ENCODE results near the gene PPP6R3. TPM values are rescaled to one million over a fixed set of nuclear protein-coding genes. Genes with fewer than 3 reads are reported as not detected.

The PPP6R3 gene
- polyA plus RNA-seq, 1 of the 3 experiments (the other 2 are of a cell fraction): 28.1 TPM

DNA sequence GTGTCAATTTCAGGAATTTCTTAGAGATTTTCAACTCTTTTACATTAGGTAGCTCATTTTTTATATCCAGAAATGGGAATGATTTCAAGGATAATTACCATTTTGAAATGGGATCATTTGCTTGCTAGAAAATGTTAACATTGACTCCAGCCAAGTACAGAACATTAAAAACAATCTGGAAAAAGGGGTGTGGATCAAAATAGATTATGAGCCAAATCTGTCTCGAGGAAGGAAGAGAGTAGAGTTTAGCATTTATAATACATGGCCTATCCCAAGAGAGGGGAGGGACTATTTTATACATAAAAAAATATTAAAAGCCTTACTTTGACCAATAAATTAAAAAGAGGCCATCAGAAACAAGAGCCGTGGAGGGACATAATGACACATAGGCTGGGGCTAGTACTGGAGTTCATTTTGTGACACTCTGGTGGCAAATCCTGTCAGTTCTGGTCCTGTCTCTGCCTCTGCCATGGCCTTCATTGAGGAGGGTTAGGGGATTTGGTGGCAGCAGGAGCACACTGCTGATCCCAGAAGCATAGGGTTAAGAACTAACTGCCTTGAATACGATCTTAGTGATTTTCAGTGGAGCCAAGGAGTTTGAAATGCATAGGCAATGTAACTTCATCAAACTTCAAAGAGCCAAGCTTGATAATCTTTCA, 20.4 kb downstream of the PPP6R3 start:
- Histone ChIP-seq H3F3A (replicated peaks; ENCODE audit: insufficient read depth) (no peaks in the 10 kb centered on the region), H3K27me3 (ENCODE audit: insufficient read depth) (no peaks in the 10 kb centered on the region), H4K20me1 (ENCODE audit: insufficient read depth) (peaks cover 89% of the 10 kb centered on the region), H3K4me3 (ENCODE audit: low read depth in 2 of 2, low read length in 1 of 2) (no peak overlapping the region), H3K36me3 (replicated peaks in 1 of 2; ENCODE audit: control insufficient read depth in 1 of 2, insufficient read depth in 2 of 2, low read length in 1 of 2) (peaks cover 0 to 18% of the 10 kb centered on the region in 2 experiments), H3K9me3 (peaks cover 3% of the 10 kb centered on the region; the same call in 1 of the 2 replicates), H3K4me2 (no peak overlapping the region), H3K9ac (no peak overlapping the region), H3K27ac (ENCODE audit: low read depth in 2 of 2, low read length in 1 of 2) (no peak overlapping the region), H3K79me2 (ENCODE audit: insufficient read depth) (peaks cover 99% of the 10 kb centered on the region), H3K4me1 (ENCODE audit: control insufficient read depth in 1 of 2, insufficient read depth in 2 of 2, low read depth in 1 of 2, low read length in 1 of 2) (no peaks in the 10 kb centered on the region; a peak in 1 of 4 replicates), H2AFZ (ENCODE audit: low read depth) (no peak overlapping the region), H3K9me2 (no peaks in the 10 kb centered on the region)
- ChIA-PET CTCF (interaction anchor here (0.7 to 2.0 kb wide), 3 partner anchors 14 to 34 kb away, joined by 3 to 5 read pairs (median 4); no protein-coding TSS in a partner anchor), POLR2A (no interaction called here)
- 95% methylated on average over 3 of the region's 3 CpGs for WGBS (ENCODE audit: low lambda C conversion rate)
- TF ChIP-seq MXI1 (IDR thresholded peaks at IDR 0.05; ENCODE audit: low read depth, low read length) (no peak), TAF1 (IDR thresholded peaks at IDR 0.05; ENCODE audit: borderline replicate concordance, low read depth, low read length) (no peak), TEAD4 (IDR thresholded peaks at IDR 0.05; ENCODE audit: borderline replicate concordance, insufficient read depth) (no peak), SIN3A (IDR thresholded peaks at IDR 0.05; ENCODE audit: borderline replicate concordance, low read depth, low read length) (no peak)
- TF ChIP-seq, protein P1, sequence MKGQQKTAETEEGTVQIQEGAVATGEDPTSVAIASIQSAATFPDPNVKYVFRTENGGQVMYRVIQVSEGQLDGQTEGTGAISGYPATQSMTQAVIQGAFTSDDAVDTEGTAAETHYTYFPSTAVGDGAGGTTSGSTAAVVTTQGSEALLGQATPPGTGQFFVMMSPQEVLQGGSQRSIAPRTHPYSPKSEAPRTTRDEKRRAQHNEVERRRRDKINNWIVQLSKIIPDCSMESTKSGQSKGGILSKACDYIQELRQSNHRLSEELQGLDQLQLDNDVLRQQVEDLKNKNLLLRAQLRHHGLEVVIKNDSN (IDR thresholded peaks at IDR 0.05; ENCODE audit: borderline replicate concordance, low read depth): no peak
- no peak for DNase-seq

GRCh38 chr11:68481579-68482240, 21.2 kb downstream of the PPP6R3 start:
- peaks cover under 1% of the 10 kb centered on the region for H3F3A ChIP-seq (replicated peaks; ENCODE audit: insufficient read depth)
- no peak overlapping the region for H2AFZ ChIP-seq (ENCODE audit: low read depth)
- no peaks in the 10 kb centered on the region for H3K9me2 ChIP-seq
- H3K4me2 ChIP-seq: no peak overlapping the region
- no peaks in the 10 kb centered on the region; a peak in 1 of 4 replicates for H3K4me1 ChIP-seq (ENCODE audit: control insufficient read depth in 1 of 2, insufficient read depth in 2 of 2, low read depth in 1 of 2, low read length in 1 of 2)
- peaks cover 100% of the 10 kb centered on the region for H3K79me2 ChIP-seq (ENCODE audit: insufficient read depth)
- H3K36me3 ChIP-seq (replicated peaks in 1 of 2; ENCODE audit: control insufficient read depth in 1 of 2, insufficient read depth in 2 of 2, low read length in 1 of 2): peaks cover 0 to 20% of the 10 kb centered on the region in 2 experiments
- H4K20me1 ChIP-seq (ENCODE audit: insufficient read depth): peaks cover 93% of the 10 kb centered on the region
- DNase-seq: no peak
- H3K27ac ChIP-seq (ENCODE audit: low read depth in 2 of 2, low read length in 1 of 2): no peak overlapping the region
- ChIA-PET POLR2A (no interaction called here), CTCF (interaction anchor here (2.0 kb wide), 1 partner anchor 13 kb away, joined by 5 read pairs; no protein-coding TSS in a partner anchor)
- H3K27me3 ChIP-seq (ENCODE audit: insufficient read depth): no peaks in the 10 kb centered on the region
- WGBS (ENCODE audit: low lambda C conversion rate): 95% methylated on average over 6 of the region's 6 CpGs
- H3K4me3 ChIP-seq (ENCODE audit: low read depth in 2 of 2, low read length in 1 of 2): no peak overlapping the region
- no peak overlapping the region for H3K9ac ChIP-seq
- peaks cover 3% of the 10 kb centered on the region; the same call in 1 of the 2 replicates for H3K9me3 ChIP-seq
- no peak for TF ChIP-seq MEF2A (IDR thresholded peaks at IDR 0.05; ENCODE audit: borderline replicate concordance, low read depth)
- no peak for TF ChIP-seq JUND (IDR thresholded peaks at IDR 0.05)
- no peak for TF ChIP-seq EP300 (IDR thresholded peaks at IDR 0.05; ENCODE audit: borderline replicate concordance in 1 of 2, low read depth in 1 of 2, low read length in 1 of 2)
- no peak for TF ChIP-seq CTCF (IDR thresholded peaks at IDR 0.05)
- TF ChIP-seq ZBTB33 (IDR thresholded peaks at IDR 0.05; ENCODE audit: borderline replicate concordance, low read depth): no peak
- TF ChIP-seq TEAD4 (IDR thresholded peaks at IDR 0.05; ENCODE audit: borderline replicate concordance, insufficient read depth): no peak
- no peak for TF ChIP-seq FOXJ3 (CRISPR knock-in tag; IDR thresholded peaks at IDR 0.05)
- TF ChIP-seq PBX3 (IDR thresholded peaks at IDR 0.05): no peak
- no peak for TF ChIP-seq NFIC (IDR thresholded peaks at IDR 0.05; ENCODE audit: borderline replicate concordance)
- TF ChIP-seq, protein P2, sequence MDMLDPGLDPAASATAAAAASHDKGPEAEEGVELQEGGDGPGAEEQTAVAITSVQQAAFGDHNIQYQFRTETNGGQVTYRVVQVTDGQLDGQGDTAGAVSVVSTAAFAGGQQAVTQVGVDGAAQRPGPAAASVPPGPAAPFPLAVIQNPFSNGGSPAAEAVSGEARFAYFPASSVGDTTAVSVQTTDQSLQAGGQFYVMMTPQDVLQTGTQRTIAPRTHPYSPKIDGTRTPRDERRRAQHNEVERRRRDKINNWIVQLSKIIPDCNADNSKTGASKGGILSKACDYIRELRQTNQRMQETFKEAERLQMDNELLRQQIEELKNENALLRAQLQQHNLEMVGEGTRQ (IDR thresholded peaks at IDR 0.05; ENCODE audit: borderline replicate concordance, low read depth, low read length): no peak
- no peak for TF ChIP-seq GABPA (IDR thresholded peaks at IDR 0.05; ENCODE audit: low read depth)
- TF ChIP-seq SIN3A (IDR thresholded peaks at IDR 0.05; ENCODE audit: borderline replicate concordance, low read depth, low read length): no peak
- TF ChIP-seq ELF1 (IDR thresholded peaks at IDR 0.05): no peak
- TF ChIP-seq RXRA (IDR thresholded peaks at IDR 0.05; ENCODE audit: borderline replicate concordance, low read depth): no peak

Data from SK-N-SH (cell line).